GM11168 (cell line): ENCODE results near the gene COX6B2.

Experiments used
- in situ Hi-C: fragments of 300-500 bp; cut with MboI; formaldehyde crosslinking; loops from one replicate; pipeline ENCODE4 v1.12.0; 2022; ENCODE audit warnings: low sequenced_read_pairs; ENCODE audit not compliant: unreplicated experiment

COX6B2 gene

DNA sequence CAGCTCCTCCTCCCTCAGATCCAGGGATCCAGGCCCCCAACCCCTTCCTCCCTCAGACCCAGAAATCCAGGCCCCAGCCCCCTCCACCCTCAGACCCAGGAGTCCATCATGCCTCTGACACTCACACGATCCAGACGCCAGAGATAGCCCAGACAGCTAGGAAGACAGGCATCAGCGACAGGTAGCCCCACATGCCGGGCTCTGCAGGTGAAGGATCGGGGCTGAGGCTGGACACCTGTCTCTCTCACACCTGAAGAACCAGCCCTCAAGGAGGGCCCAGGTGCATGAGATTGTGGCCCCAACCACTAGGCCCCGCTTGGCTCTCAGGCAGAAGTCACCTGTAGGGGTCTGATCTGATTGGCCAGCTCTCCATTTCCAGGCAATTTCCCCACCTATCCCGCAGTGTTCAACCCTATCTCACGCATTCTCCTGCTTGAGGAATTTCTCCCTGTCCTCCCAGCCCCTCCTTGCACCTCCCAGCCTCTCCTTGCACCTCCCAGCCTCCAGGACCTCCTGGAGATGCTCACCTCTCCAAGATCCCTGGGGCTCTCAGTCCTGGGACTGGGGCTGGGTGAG, 33.6 kb downstream of the COX6B2 start:
- in situ Hi-C loops = no loop called here

DNA sequence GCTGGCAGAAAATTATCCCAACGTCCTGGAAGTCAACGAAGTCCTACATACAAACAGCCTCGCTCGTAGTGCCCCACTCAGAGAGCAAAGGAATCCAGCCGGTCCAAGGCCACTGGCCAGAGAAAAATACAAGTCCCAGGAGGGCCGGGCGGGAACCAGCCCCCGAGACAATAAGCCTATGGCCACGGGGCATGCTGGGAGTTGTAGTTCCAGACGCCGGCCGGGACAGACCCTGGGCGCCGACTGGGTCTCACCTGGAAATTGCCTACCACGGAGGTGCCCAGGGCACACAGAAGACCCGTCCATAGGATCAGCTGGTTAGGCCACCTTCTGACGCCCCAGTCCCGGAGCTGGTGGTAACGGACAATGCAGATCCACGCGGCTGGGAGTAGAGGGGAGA, 34.7 kb downstream of the COX6B2 start:
- in situ Hi-C loops = no loop called here

DNA sequence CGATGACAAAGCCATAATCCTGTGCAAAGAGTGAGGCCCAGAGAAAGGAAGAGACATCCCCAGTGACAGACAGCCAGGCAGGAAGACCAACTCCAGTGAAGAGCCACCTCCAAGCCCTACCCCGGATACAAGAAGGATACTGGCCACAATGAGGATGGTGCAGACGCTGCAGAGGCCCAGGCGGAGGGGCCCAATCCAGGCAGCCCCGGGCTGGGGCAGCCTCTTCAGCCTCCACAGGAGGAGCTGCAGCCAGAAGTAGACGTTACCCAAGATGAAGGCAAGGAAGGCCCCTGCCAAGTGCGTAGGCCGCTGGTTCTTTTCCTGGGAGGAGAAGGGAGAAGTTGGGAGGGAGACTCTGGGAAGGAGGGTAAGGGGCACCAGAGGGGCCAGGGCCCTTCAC, 37.9 kb downstream of the COX6B2 start:
- in situ Hi-C loops = no loop called here

DNA sequence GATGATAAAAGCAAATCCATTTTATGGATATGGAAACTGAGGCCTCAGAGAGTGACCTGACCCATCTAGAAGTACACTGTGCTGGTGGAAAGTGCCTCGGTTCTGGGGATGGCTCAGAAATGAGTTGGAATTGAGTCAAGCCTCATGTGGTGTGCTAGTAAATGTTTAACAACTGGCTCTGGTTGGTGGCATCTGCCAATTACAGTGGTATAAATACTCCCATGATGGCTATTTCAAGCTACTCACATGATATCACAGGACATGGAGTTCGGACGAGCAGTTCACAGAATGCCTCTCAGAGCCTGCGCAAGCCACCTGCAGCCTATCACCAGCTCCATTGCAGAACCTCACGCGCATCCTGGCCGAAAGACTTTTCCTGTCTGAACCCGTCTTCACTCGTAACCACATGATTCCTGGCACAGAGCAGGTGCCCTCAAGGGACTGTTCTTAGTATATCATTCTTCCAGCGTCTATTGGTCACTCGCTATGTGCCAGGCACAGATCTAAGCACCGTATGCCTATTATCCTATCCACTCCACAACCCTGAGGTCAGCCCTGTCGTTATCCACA, 38.5 kb downstream of the COX6B2 start:
- in situ Hi-C loops = no loop called here

DNA sequence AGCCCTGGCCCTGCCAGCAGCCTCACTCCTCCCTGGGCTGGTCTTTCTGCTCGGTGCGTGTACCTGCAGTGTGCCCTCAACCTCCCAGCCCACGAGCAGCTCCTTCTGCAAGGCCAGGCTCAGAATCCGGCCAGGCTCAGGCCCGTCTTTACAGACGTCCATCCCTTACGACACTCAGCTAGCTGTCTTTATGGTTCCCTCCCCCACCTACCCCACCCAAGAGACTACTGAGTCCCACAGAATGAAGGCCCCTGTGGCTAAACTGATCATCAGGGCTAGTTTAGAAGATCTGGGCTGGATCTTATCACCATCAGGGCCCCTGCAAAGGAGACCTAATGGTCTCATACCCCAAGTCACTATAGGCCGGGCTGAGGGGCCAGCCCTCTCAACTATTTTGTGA, 40.1 kb downstream of the COX6B2 start:
- in situ Hi-C loops = no loop called here

DNA sequence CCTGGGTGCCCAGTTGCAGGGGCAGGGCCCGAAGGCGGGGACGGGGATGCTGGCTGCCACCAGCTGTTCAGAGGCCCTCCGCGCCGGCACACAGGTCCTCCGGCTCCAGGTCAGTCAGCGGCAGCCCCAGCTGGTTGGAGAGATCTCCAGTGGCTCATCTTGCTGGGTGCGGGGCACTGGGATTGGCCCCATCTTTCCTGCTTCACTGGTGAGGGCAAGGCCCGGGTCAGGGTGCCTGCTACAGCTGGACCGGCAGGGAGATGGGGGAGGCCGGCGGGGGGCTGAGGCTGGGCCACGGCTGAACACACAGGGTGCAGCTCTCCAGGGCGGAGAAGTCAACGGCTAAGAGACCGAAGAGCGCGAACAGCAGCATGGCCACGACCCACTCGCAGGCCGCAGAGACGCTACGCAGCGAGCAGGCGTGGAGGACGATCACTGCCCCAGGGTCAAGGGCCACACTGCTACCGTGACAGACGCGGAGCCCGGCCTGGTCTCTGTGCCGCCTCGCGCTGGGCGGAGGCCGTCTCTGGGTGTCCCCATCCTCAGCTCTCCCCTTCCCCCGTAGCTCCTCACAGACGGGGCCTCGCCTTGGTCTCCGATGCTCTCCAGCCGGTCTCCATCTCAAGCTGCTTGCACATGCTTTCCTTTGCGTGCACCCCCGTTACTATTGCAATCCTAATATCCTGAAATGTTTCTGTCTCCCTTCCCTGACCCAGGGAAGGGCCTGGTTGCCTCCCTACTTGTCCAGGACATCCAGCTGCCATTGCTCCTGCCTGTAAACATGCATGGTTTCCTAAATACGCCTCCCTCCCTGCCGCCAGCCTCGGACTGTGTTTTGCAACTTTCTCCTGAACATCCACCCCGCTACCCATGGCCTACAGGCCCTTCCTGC, 41.7 kb downstream of the COX6B2 start:
- in situ Hi-C loops = no loop called here

DNA sequence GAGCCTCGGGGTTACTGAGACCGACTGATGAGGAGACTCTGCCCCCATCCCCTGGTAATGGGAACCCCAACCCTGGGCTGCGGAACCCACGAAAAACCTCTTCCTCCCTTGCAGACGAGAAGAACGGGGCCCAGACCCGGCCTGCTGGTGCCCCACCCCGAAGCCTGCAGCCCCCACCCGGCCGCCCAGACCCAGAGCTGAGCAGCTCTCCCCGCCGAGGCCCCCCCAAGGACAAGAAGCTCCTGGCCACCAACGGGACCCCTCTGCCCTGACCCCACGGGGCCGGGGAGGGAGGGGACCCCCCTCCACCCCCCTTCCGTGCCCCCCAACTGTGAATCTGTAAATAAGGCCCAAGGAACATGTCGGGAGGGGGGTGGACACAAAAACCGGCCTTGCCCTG, 42.7 kb downstream of the COX6B2 start:
- in situ Hi-C loops = no loop called here

DNA sequence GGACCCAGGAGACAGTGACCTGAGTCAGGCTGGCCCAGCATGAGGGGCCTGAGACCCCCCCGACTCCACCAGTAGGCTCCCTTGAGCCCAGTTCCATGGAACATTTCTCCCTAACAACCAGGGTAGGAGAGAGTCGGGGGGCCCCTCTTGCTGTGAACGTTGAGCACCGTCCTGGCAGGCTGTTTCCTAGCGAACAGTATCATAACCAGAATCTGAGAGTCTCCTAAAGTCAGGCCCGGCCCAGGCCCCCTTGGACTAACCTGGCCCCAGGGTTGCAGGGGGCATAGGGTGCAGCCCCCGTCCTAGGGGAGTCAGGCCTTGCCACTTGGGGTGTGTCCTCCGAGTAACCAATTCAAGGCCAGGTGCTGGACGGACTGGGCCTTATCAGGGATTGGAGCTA, 43.1 kb downstream of the COX6B2 start:
- in situ Hi-C loops = no loop called here

DNA sequence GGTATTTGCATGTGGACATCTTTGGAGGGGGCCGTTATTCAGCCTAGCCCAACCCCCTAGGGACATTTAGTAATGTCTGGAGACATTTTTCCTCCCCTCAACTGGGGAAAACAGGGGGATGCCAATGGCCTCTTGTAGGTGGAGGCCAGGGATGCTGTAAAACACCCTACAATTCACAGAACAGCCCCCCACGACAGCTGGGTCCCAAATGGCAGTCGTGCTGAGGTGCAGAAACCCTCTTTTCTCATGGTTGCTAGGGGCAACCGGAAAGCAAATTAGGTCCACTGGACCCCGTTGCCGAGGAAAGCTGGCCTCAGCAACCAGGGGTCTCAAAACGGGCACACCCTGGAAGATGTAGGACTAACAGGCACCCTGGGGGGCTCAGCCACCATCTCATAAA, 44.0 kb downstream of the COX6B2 start:
- in situ Hi-C loops = no loop called here

DNA sequence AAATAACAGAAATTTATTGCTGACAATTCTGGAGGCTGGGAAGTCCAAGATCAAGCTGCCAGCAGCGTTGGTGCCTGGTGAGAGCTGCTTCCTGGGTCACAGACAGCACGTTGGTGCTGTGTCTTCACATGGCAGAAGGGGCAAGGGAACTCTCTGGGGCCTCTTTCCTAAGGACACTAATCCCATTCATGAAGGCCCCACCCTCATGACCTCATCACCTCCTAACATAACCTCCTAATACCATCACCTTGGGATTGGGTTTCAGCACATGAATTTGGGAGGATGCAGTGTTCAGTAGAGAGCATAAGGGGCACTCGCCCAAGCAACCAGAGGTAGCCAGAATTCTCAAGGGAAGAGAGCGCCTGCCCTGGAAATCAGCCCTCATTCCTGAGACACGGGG, 45.1 kb downstream of the COX6B2 start:
- in situ Hi-C loops = no loop called here

DNA sequence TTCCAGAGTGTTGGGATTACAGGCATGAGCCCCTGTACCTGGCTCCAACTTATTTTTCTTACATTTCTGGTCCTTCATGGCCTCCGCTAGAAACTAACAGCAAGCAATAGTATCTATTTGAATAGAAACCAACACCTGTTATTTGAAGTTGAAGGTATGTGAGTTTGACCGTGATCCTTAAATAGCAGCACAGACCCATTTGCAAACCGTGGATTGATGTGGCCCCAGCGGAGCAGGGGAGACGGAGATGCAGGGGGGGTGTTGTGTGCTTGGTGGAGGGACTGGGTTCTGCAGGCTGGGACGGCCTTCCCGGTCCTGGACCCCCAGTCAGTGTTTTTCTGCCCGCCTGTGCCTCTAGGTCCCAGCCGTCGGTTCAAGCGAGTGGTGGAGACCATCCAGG, 46.2 kb downstream of the COX6B2 start:
- in situ Hi-C loops = no loop called here

DNA sequence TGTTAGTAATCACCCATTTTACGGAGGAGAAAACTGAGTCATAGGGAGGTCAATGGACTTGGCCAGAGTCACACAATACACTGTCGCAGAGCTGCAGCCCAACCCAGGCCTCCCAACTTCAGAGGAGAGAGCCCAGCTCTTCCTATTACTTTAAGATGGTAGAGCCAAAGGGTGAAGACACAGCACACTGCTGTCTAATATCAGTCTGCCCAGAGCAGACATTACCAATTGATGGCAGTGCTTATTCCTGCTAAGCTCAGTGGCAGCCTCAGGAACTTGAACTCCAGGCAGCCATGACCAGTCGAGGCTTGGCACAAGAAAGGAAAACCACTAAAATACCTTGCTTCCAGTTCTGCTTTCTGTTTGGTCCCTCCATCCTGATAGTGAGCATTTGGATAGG, 47.8 kb downstream of the COX6B2 start:
- in situ Hi-C loops = no loop called here

DNA sequence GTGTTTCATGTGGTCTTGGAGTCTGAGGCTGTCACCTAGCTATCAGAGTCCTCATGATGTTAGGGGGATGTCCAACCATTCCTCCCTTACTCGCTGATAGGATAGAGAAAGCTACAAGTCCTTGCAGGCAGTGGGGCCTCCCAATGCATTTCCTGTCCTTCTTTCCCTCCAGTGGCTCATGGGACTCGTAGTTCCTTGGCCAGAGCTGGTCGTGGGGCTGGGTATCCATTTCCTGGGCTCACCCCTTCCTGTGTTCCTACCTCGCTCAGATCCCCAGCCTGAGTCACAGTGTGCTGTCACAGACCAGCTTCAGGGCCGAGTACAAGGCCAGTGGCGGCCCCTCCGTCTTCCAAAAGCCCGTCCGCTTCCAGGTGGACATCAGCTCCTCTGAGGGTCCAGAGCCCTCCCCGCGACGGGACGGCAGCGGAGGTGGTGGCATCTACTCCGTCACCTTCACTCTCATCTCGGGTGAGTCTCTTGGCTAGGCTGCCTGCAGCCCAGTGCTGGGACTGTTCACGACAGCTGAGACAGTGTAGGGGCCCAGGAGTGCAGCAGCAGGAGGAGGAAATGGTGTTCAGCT, 48.4 kb downstream of the COX6B2 start:
- in situ Hi-C loops = no loop called here

DNA sequence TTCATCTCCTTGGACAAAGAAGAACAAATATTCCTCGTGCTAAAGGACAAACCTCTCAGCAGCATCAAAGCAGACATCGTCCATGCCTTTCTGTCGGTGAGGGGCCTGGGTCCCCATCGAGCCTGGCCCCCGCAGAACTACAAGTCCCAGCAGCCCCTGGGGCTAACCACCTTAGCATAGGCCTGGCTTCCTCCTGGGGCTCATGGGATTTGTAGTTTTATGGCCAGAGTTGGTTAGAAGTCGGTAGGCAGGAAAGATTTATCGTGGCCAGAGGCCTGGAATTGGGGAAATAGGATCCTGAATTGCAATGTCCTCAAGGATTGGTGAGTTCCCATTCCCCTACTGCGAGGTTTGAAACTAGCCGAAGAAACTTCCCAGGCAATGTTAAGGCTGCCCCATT, 49.0 kb downstream of the COX6B2 start:
- in situ Hi-C loops = no loop called here

DNA sequence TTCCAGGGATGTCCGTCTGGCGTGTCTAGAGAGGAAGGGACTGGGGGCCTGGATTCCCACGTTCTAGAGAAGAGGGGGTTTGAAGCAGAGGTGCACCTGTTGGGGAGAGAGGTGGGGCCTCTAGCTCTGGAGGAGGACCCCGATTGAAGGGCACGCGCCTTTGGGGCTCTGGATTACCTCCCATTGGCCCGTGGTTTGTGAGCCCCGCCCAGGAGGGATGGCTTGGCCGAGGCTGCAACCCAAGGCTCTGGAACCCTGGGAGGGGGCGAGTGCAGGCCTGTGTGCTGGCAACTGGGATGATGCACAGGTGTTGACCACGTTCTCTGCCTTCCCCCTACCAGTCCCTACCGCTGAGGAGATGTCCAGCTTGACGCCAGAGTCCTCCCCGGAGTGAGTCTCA, 49.5 kb downstream of the COX6B2 start:
- in situ Hi-C loops = no loop called here

DNA sequence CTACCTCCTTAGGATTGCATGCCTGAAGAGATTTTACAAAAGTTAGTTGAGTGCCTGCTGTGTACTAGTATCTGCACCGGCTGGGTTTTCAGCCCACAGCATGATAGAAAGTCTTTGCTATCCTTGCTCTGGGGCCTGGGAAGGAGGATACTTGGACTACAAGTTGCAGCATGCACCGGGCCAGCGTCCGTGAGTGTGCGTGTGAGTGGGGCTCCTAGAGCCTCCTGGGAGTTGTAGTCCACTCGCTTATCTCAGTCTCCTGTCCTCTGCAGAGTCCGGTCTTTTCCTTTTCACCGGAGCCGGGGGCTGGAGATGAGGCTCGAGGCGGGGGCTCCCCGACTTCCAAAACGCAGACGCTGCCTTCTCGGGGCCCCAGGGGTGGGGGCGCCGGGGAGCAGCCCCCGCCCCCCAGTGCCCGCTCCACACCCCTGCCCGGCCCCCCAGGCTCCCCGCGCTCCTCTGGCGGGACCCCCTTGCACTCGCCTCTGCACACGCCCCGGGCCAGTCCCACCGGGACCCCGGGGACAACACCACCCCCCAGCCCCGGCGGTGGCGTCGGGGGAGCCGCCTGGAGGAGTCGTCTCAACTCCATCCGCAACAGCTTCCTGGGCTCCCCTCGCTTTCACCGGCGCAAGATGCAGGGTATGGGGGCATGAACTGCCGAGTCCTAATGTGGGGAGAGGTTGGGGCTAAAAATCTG, 50.1 kb downstream of the COX6B2 start:
- in situ Hi-C loops = no loop called here

DNA sequence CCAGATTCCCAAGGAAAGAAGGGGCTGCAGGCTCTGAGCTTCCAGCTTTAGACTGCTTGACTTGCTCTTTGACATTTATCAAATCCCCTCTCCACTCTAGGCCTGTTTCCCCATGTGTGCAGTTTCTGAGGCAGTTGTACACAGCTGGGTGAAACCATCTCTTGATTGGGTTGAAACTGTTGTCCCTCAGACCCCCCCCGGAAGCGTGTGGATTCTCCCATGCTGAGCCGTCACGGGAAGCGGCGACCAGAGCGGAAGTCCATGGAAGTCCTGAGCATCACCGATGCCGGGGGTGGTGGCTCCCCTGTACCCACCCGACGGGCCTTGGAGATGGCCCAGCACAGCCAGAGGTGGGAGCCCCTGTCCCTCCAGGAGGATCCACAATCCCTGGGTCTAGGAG, 51.0 kb downstream of the COX6B2 start:
- in situ Hi-C loops = no loop called here

DNA sequence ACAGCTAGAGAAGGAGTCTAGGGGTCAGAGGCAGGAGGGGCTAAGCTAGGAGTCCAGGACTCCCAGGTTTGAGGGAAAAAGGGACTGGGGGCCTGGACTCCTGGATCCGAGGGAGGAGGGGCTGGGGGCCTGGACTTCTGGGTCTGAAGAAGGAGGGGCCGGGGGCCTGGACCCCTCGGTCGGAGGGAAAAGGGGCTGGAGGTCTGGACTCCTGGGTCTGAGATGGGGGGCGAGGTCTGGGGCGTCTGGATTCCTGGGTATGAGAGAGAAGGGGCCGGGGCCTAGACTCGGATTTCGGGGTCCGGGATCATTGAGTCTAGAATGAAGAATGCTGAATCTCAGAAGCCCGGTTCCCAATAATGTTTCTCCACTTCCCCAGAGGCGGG, 52.2 kb downstream of the COX6B2 start:
- in situ Hi-C loops = no loop called here

DNA sequence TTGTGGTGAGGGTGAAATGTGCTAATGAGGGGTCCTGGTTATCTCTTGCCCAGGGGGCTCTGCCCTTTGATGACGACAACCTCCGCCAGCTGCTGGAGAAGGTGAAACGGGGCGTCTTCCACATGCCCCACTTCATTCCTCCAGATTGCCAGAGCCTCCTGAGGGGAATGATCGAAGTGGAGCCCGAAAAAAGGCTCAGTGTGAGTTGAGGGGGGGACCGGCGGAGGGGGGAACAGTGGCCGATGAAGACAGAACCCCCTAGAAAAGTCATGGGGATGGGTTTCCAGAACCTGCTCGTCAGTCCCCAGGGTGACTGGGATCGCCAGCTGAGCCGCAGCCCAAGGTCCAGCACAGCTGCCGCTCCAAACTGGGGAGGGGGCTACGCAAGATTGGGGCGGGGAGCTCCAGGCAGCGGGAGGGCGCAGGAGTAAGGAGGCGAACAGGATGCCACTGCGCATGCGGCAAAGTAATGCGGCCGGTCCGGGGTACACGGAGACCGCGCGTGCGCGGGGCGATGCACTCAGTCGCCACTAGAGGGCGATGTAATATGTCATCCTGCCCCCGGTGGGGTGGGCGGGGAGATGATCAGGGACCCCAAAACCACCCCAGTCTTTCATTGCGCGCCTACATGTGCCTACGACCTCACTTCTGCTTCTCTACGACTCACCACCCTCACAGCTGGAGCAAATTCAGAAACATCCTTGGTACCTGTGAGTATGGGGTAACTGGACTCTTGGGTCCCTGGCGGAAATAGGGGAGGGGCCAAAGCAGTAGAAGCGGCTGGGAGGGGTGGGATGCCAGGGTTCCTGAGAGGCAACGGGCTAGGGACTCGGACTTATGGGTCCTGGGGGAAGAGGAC, 52.8 kb downstream of the COX6B2 start:
- in situ Hi-C loops = no loop called here

DNA sequence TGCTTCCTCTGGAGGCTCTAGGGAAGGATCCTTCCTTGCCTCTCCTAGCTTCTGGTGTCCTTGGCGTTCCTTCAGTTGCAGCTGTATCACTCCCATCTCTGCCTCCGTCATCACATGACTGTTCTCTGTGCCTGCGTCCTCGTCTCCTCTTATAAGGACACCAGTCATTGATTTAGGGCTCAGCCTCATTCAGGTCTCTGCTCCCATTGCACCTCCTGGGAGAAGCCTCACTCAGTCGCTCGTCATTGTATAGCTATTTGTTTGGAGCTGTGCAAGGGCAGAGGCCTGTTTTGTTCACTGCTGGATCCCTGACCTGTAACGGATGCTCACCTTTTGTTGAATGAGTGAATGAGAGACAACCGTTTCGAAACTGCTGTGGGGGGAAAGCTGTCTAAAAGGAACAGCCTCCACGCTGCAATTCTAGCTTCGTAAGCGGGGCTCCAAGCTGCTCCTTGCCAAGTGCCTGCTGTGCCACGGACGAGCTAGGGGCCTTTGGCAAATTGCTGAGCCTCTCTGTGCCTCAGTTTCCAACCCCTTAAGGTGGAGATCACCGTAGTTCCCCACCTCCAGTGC, 53.5 kb downstream of the COX6B2 start:
- in situ Hi-C loops = no loop called here
